A549 (cell line): ENCODE results near the gene PDCD1LG2. TPM values are rescaled to one million over a fixed set of nuclear protein-coding genes. Genes with fewer than 3 reads are reported as not detected.

Experiments
- ATAC-seq, 2 experiments: fragments of 200-7000 bp in 1 of 2; fragments of >200 bp in 1 of 2; cut with Nextera tagmentation in 1 of 2; cut with Tn5 transposase in 1 of 2; 3 replicates each; pipeline versions ENCODE4 v1.8.0 to v1.9.1; 2018 to 2020; ENCODE audit warnings: mild to moderate bottlenecking in 1 of 2, moderate library complexity in 1 of 2
- CTCF ChIA-PET: fragments of 300-600 bp; sonication (Branson Sonifier 250); formaldehyde crosslinking; extraction: SDS; loops from one replicate; lab custom pipeline; 2021; ENCODE audit warnings: antibody characterized with exemption, inconsistent platforms; lab: Yijun Ruan, JAX
- POLR2A ChIA-PET: fragments of 350-600 bp; formaldehyde crosslinking; extraction: SDS; loops from one replicate; lab custom pipeline; 2021; ENCODE audit warnings: antibody characterized with exemption, inconsistent platforms; lab: Yijun Ruan, JAX
- DNase-seq, 2 experiments: peaks; one replicate each; pipeline versions ENCODE4 v3.0.0 to v3.0.0-alpha.2; 2011 to 2016; ENCODE audit warnings: low read depth in 1 of 2, low spot score in 1 of 2
- FAIRE-seq: peaks from 2 replicates; lab custom pipeline; 2011; peaks lifted over from hg19 to GRCh38; lab: Jason Lieb, UNC
- H3K27ac ChIP-seq, 2 experiments: fragments of >200 bp; sonication (Bioruptor Twin); formaldehyde crosslinking; 3 replicates each; pipeline ENCODE4 v1.5.1; 2016 to 2017
- H3K4me1 ChIP-seq: fragments of >200 bp; sonication (Bioruptor Twin); formaldehyde crosslinking; 3 replicates; pipeline ENCODE4 v1.6.1; 2016
- H3K4me2 ChIP-seq: fragments of >200 bp; sonication (Bioruptor Twin); formaldehyde crosslinking; 3 replicates; pipeline ENCODE4 v1.6.1; 2016
- H3K4me3 ChIP-seq: fragments of >200 bp; sonication (Bioruptor Twin); formaldehyde crosslinking; 3 replicates; pipeline ENCODE4 v1.5.1; 2016
- H3K9me3 ChIP-seq: fragments of >200 bp; sonication (Bioruptor Twin); formaldehyde crosslinking; 3 replicates; pipeline ENCODE4 v1.6.1; 2016
- CBX2 ChIP-seq: fragments of 200-600 bp; sonication (generic); IDR thresholded peaks from 2 replicates; pipeline ENCODE4 v1.6.1; 2016; ENCODE audit warnings: low read depth, mild to moderate bottlenecking, borderline replicate concordance
- CBX8 ChIP-seq: fragments of 200-600 bp; sonication (generic); IDR thresholded peaks from 2 replicates; pipeline ENCODE4 v1.6.1; 2016
- CEBPB ChIP-seq, 2 experiments: fragments of >200 bp in 1 of 2; sonication (Bioruptor Twin) in 1 of 2; formaldehyde crosslinking in 1 of 2; IDR thresholded peaks; 2 replicates each; pipeline ENCODE4 v1.6.1; 2012 to 2016
- EHMT2 ChIP-seq: fragments of 200-600 bp; sonication (generic); IDR thresholded peaks from 2 replicates; pipeline ENCODE4 v1.6.1; 2016; ENCODE audit warnings: antibody characterized with exemption, low read depth, mild to moderate bottlenecking, moderate library complexity
- ESRRA ChIP-seq: fragments of 150-350 bp; IDR thresholded peaks from 2 replicates; pipeline ENCODE4 v1.6.1; 2014; ENCODE audit warnings: mild to moderate bottlenecking, low read length, borderline replicate concordance
- FOXS1 ChIP-seq: fragments of 250-450 bp; sonication (Bioruptor Pico); IDR thresholded peaks from 2 replicates; pipeline ENCODE4 v1.5.0; 2020; ENCODE audit warnings: mild to moderate bottlenecking, moderate library complexity
- GATA3 ChIP-seq: IDR thresholded peaks from 2 replicates; pipeline ENCODE4 v1.6.1; 2012; ENCODE audit warnings: borderline replicate concordance
- HDAC2 ChIP-seq: fragments of 200-600 bp; sonication (generic); IDR thresholded peaks from 2 replicates; pipeline ENCODE4 v1.6.1; 2016
- HOXA7 ChIP-seq: fragments of 250-450 bp; sonication (Bioruptor Pico); IDR thresholded peaks from 2 replicates; pipeline ENCODE4 v1.5.0; 2020; ENCODE audit warnings: mild to moderate bottlenecking, moderate library complexity
- JUN ChIP-seq, 2 experiments: fragments of >200 bp; sonication (Bioruptor Twin); formaldehyde crosslinking; IDR thresholded peaks; 2 replicates in 1 of 2; 3 replicates in 1 of 2; pipeline ENCODE4 v1.6.1; 2016 to 2017
- KDM1A ChIP-seq: fragments of 200-600 bp; sonication (generic); IDR thresholded peaks from 2 replicates; pipeline ENCODE4 v1.6.1; 2016; ENCODE audit warnings: low read depth, mild to moderate bottlenecking
- KDM5A ChIP-seq: fragments of 200-600 bp; sonication (generic); IDR thresholded peaks from 2 replicates; pipeline ENCODE4 v1.6.1; 2016; ENCODE audit warnings: antibody characterized with exemption, mild to moderate bottlenecking
- NPAS2 ChIP-seq: fragments of 250-450 bp; sonication (Bioruptor Pico); IDR thresholded peaks from 2 replicates; pipeline ENCODE4 v1.8.0; 2022; ENCODE audit warnings: mild to moderate bottlenecking, moderate library complexity, borderline replicate concordance
- NR3C1 ChIP-seq: fragments of >200 bp; sonication (Bioruptor Twin); formaldehyde crosslinking; IDR thresholded peaks from 3 replicates; pipeline ENCODE4 v1.6.1; 2017
- PHF8 ChIP-seq: fragments of 200-600 bp; sonication (generic); IDR thresholded peaks from 2 replicates; pipeline ENCODE4 v1.6.1; 2016; ENCODE audit warnings: low read depth, mild to moderate bottlenecking, antibody characterized with exemption, moderate library complexity, borderline replicate concordance
- POLR2A ChIP-seq: IDR thresholded peaks from 2 replicates; pipeline ENCODE4 v1.6.1; 2012; ENCODE audit warnings: mild to moderate bottlenecking, low read length
- RAD21 ChIP-seq, 2 experiments: fragments of >200 bp in 1 of 2; sonication (Bioruptor Twin) in 1 of 2; formaldehyde crosslinking in 1 of 2; IDR thresholded peaks in 1 of 2; conservative IDR thresholded peaks in 1 of 2; 2 replicates in 1 of 2; 3 replicates in 1 of 2; pipeline ENCODE4 v1.6.1; 2012 to 2018; ENCODE audit warnings: inconsistent platforms in 1 of 2
- RCOR1 ChIP-seq: fragments of 150-350 bp; IDR thresholded peaks from 2 replicates; pipeline ENCODE4 v1.6.1; 2014; ENCODE audit warnings: antibody characterized with exemption, low read length, low read depth
- TFCP2L1 ChIP-seq: fragments of 250-450 bp; sonication (Bioruptor Pico); IDR thresholded peaks from 2 replicates; pipeline ENCODE4 v1.5.0; 2021; ENCODE audit warnings: mild to moderate bottlenecking
- TP53 ChIP-seq: fragments of 250-450 bp; sonication (Bioruptor Pico); IDR thresholded peaks from 2 replicates; pipeline ENCODE4 v1.5.0; 2021; ENCODE audit warnings: mild to moderate bottlenecking, moderate library complexity
- ZNF302 ChIP-seq: fragments of 250-450 bp; sonication (Bioruptor Pico); IDR thresholded peaks from 2 replicates; pipeline ENCODE4 v1.9.0; 2021; ENCODE audit warnings: inconsistent platforms, mild to moderate bottlenecking, moderate library complexity
- WGBS: methylation state at CpG from one replicate; pipeline ENCODE4 v1.1.6; 2017; ENCODE audit errors: missing lambda C conversion rate; 5-methylcytosine and 5-hydroxymethylcytosine counted together
- polyA plus RNA-seq, 4 experiments: library from polyadenylated mRNA; depleted of rRNA in 3 of 4; stranded (reverse); fragments of >200 nt; fragmentation: RNase III in 1 of 4; extraction: RNeasy Plus Mini Kit Qiagen cat#74134 plus additional on column Dnase treatment in 1 of 4; gene quantifications; 2 replicates in 3 of 4; 3 replicates in 1 of 4; pipeline ENCODE4 v1.2.3, GENCODE V29; 2011 to 2017
- TF ChIP-seq, protein P1 (sequence below): IDR thresholded peaks from 2 replicates; pipeline ENCODE4 v1.6.1; 2012; ENCODE audit warnings: low read depth, borderline replicate concordance
- TF ChIP-seq, protein P2 (sequence below): fragments of 450-650 bp; IDR thresholded peaks from 2 replicates; pipeline ENCODE4 v1.6.1; 2014; ENCODE audit warnings: antibody characterized with exemption
- TF ChIP-seq, protein P3 (sequence below): fragments of >200 bp; sonication (Bioruptor Twin); formaldehyde crosslinking; IDR thresholded peaks from 2 replicates; pipeline ENCODE4 v1.6.1; 2016
- TF ChIP-seq, protein P4 (sequence below): IDR thresholded peaks from 2 replicates; pipeline ENCODE4 v1.6.1; 2012
- TF ChIP-seq, protein P5 (sequence below): fragments of >200 bp; sonication (Bioruptor Twin); formaldehyde crosslinking; IDR thresholded peaks from 3 replicates; pipeline ENCODE4 v1.5.1; 2016
- TF ChIP-seq, protein P6 (sequence below): IDR thresholded peaks from 2 replicates; pipeline ENCODE4 v1.6.1; 2012

The PDCD1LG2 gene
- polyA plus RNA-seq, 2 of the 4 experiments (the other 2 are of a cell fraction): 0.53 TPM

DNA sequence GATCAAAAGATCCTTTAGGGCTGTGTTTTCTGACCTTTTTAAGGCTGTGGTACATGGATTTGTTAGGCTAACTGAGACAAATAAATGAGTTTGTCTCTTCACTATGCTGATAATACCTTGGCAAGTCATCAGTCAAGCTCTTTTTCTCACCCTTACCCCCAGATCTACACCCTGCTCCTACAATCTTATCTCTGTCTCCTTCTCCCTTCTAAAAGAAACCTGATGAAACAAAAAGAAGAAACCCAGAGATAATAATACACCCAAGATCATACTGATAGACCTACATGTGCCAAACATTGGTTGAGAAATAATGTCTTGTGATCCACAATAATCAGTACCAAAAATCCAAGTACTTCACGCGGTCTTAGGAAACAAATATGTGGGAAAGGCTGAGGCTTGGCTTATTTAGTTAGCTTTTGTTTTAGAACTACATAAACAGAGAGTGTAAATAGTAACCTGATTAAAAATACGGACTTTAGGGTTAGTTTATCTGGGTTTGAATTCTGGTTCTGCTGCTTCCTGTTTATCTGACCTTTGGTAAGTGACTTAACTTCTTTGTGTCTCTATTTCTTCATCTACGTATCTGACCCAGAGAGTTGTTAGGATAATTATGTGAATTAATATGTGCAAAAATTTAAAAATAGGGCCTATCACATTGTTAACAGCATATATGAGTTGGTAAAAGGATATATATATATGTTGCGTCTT is 24.8 kb upstream of the PDCD1LG2 start:
- FAIRE-seq (no peak), DNase-seq (no peak), ATAC-seq (no peak)
- 83% methylated on average over 5 of the region's 5 CpGs for WGBS
- H3K4me1 ChIP-seq: peaks cover under 1% of the 10 kb centered on the region; the same call in 1 of the 3 replicates
- H3K4me3 ChIP-seq: no peak overlapping the region
- no peak overlapping the region for H3K27ac ChIP-seq
- ChIA-PET CTCF (no interaction called here), POLR2A (no interaction called here)
- TF ChIP-seq RCOR1 (no peak), EHMT2 (no peak), PHF8 (no peak), FOXS1 (CRISPR knock-in tag) (no peak), KDM5A (no peak), CBX2 (no peak), CBX8 (no peak), NR3C1 (no peak), TFCP2L1 (no peak), NPAS2 (CRISPR knock-in tag) (no peak), HDAC2 (no peak), KDM1A (no peak)
- H3K4me2 ChIP-seq: no peak overlapping the region
- no peaks in the 10 kb centered on the region for H3K9me3 ChIP-seq

DNA sequence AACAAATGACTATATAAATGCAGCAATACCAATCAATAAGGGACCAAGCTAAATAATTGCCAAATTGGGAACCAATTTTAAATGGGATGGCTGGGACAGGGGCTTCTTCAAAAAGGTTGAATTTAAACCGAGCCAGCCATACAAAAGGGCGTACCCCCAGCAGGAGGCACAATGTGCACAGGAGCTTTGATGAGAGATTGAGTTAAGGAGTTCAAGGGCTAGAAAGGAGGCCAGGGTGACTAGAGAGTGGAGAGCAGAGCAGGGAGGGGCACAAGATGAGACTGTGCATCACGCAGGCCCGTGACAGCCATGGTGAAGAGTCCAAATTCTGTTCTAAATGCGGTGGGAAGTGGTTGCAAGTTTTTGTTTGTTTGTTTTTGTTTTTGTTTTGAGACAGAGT is 23.3 kb upstream of the PDCD1LG2 start:
- POLR2A ChIA-PET: no interaction called here
- TF ChIP-seq, protein P1, sequence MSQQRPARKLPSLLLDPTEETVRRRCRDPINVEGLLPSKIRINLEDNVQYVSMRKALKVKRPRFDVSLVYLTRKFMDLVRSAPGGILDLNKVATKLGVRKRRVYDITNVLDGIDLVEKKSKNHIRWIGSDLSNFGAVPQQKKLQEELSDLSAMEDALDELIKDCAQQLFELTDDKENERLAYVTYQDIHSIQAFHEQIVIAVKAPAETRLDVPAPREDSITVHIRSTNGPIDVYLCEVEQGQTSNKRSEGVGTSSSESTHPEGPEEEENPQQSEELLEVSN: no peak
- TF ChIP-seq JUN (IDR thresholded peaks at IDR 0.05): no peak
- DNase-seq (no peak), FAIRE-seq (no peak), ATAC-seq (no peak)
- H3K4me3 ChIP-seq: no peak overlapping the region
- H3K4me1 ChIP-seq: no peaks in the 10 kb centered on the region
- H3K9me3 ChIP-seq: no peaks in the 10 kb centered on the region
- H3K27ac ChIP-seq: no peak overlapping the region
- 82% methylated on average over 5 of the region's 5 CpGs for WGBS
- no peak overlapping the region for H3K4me2 ChIP-seq
- CTCF ChIA-PET: interaction anchor here (2.0 kb wide), 1 partner anchor 21 kb away, joined by 4 read pairs; no protein-coding TSS in a partner anchor

DNA sequence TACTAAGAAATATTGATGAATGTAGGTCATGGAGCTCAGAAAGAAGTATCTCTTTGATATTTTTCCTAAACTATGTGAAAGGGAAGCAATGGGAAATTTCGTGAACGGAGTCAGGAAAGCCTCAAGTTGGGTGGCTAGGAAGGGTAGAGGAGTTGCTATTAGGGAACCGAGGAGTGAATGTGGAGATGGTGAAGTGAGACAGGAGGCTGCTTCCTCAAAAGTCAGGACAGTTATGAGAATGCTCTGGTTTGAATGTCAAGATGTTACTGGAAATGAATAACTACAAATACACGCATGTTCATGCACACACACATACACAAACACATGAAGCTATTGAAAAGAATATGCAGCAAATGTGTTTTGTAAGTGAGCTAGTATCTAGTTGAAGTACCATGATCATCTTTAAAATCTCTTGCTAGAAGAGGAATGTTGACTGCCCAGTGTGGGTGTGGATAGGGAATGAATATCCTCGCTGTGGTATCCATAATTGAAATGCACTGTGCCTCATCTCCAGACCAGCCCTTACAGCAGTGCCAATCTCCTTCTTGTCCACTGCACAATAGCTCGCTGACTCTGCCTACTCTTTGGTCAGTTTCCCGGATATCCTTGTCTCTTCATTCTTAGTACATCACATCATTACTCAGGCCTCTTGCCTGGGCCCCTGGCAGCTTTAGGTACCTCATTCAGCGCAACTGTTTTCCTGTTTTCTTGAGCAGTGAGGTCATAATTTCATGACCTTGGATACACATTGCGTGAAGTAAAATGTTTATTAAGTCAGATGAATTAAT is 21.9 kb upstream of the PDCD1LG2 start:
- Histone ChIP-seq H3K9me3 (no peaks in the 10 kb centered on the region), H3K27ac (no peak overlapping the region), H3K4me1 (peaks cover 10% of the 10 kb centered on the region), H3K4me2 (no peak overlapping the region), H3K4me3 (no peak overlapping the region)
- FAIRE-seq: no peak
- TF ChIP-seq NR3C1 (no peak), CEBPB (IDR thresholded peaks at IDR 0.05) (no peak), RCOR1 (no peak), RAD21 (conservative IDR thresholded peaks at IDR 0.05 in 1 of 2, IDR thresholded peaks at IDR 0.05 in 1 of 2) (no peak), PHF8 (no peak), TP53 (no peak), HOXA7 (CRISPR knock-in tag) (no peak), POLR2A (no peak), ZNF302 (CRISPR knock-in tag) (no peak), KDM5A (no peak), FOXS1 (CRISPR knock-in tag) (no peak), CBX8 (no peak), GATA3 (no peak), ESRRA (no peak), TFCP2L1 (no peak)
- TF ChIP-seq, protein P2, sequence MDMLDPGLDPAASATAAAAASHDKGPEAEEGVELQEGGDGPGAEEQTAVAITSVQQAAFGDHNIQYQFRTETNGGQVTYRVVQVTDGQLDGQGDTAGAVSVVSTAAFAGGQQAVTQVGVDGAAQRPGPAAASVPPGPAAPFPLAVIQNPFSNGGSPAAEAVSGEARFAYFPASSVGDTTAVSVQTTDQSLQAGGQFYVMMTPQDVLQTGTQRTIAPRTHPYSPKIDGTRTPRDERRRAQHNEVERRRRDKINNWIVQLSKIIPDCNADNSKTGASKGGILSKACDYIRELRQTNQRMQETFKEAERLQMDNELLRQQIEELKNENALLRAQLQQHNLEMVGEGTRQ: no peak
- TF ChIP-seq, protein P3, sequence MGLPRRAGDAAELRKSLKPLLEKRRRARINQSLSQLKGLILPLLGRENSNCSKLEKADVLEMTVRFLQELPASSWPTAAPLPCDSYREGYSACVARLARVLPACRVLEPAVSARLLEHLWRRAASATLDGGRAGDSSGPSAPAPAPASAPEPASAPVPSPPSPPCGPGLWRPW: no peak
- TF ChIP-seq, protein P4, sequence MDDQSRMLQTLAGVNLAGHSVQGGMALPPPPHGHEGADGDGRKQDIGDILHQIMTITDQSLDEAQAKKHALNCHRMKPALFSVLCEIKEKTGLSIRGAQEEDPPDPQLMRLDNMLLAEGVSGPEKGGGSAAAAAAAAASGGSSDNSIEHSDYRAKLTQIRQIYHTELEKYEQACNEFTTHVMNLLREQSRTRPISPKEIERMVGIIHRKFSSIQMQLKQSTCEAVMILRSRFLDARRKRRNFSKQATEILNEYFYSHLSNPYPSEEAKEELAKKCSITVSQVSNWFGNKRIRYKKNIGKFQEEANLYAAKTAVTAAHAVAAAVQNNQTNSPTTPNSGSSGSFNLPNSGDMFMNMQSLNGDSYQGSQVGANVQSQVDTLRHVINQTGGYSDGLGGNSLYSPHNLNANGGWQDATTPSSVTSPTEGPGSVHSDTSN: no peak
- TF ChIP-seq, protein P5, sequence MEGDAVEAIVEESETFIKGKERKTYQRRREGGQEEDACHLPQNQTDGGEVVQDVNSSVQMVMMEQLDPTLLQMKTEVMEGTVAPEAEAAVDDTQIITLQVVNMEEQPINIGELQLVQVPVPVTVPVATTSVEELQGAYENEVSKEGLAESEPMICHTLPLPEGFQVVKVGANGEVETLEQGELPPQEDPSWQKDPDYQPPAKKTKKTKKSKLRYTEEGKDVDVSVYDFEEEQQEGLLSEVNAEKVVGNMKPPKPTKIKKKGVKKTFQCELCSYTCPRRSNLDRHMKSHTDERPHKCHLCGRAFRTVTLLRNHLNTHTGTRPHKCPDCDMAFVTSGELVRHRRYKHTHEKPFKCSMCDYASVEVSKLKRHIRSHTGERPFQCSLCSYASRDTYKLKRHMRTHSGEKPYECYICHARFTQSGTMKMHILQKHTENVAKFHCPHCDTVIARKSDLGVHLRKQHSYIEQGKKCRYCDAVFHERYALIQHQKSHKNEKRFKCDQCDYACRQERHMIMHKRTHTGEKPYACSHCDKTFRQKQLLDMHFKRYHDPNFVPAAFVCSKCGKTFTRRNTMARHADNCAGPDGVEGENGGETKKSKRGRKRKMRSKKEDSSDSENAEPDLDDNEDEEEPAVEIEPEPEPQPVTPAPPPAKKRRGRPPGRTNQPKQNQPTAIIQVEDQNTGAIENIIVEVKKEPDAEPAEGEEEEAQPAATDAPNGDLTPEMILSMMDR: no peak
- TF ChIP-seq, protein P6, sequence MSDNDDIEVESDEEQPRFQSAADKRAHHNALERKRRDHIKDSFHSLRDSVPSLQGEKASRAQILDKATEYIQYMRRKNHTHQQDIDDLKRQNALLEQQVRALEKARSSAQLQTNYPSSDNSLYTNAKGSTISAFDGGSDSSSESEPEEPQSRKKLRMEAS: no peak
- 76% methylated on average over 9 of the region's 9 CpGs for WGBS
- no peak for DNase-seq
- ChIA-PET POLR2A (no interaction called here), CTCF (interaction anchor here (0.5 to 2.0 kb wide), 6 partner anchors 11 to 398 kb away, joined by 3 to 5 read pairs (median 4); partner anchors contain the start of gene CD274)
- ATAC-seq: no peak
